OCI-LY1 (cell line): ENCODE measurements around the gene SAP30L.

Source experiments
- H2AFZ ChIP-seq: fragments of 200-600 bp; sonication (generic), shearing (Covaris generic); 2 replicates; pipeline ENCODE4 v1.6.0; 2014; ENCODE audit warnings: antibody characterized with exemption, mild to moderate bottlenecking, low read length
- H3F3A ChIP-seq: fragments of 200-600 bp; sonication (generic), shearing (Covaris generic); 2 replicates; pipeline ENCODE4 v1.6.0; 2014; ENCODE audit warnings: mild to moderate bottlenecking, antibody characterized with exemption, low read length, moderate library complexity; ENCODE audit not compliant: insufficient read depth
- H3K27ac ChIP-seq: fragments of 200-600 bp; sonication (generic); 2 replicates; pipeline ENCODE4 v1.5.1; 2014; ENCODE audit warnings: low read length, mixed run types, mild to moderate bottlenecking, low read depth; ENCODE audit not compliant: poor library complexity, severe bottlenecking
- H3K27me3 ChIP-seq: fragments of 200-600 bp; sonication (generic); 2 replicates; pipeline ENCODE4 v1.6.0; 2014; ENCODE audit warnings: antibody characterized with exemption, mild to moderate bottlenecking, low read length, moderate library complexity; ENCODE audit not compliant: insufficient read depth
- H3K36me3 ChIP-seq: fragments of 200-600 bp; sonication (generic); 2 replicates; pipeline ENCODE4 v1.6.1; 2014; ENCODE audit warnings: mild to moderate bottlenecking, antibody characterized with exemption, low read length, moderate library complexity, mixed read lengths; ENCODE audit not compliant: insufficient read depth
- H3K4me1 ChIP-seq: fragments of 200-600 bp; sonication (generic); 2 replicates; pipeline ENCODE4 v1.5.1; 2014; ENCODE audit warnings: mild to moderate bottlenecking, low read length, moderate library complexity; ENCODE audit not compliant: insufficient read depth, severe bottlenecking
- H3K4me2 ChIP-seq: fragments of 200-600 bp; sonication (generic), shearing (Covaris generic); 2 replicates; pipeline ENCODE4 v1.6.1; 2014; ENCODE audit warnings: low read length
- H3K4me3 ChIP-seq: fragments of 200-600 bp; sonication (generic); 2 replicates; pipeline ENCODE4 v1.5.1; 2014; ENCODE audit warnings: low read length, low read depth, mild to moderate bottlenecking, mixed read lengths; ENCODE audit not compliant: poor library complexity, severe bottlenecking
- H3K79me2 ChIP-seq: fragments of 200-600 bp; shearing (Covaris generic); 2 replicates; pipeline ENCODE4 v1.6.1; 2016; ENCODE audit warnings: mixed run types, low read length, mixed read lengths; ENCODE audit not compliant: insufficient read depth
- H3K9ac ChIP-seq: fragments of 200-600 bp; sonication (generic), shearing (Covaris generic); 2 replicates; pipeline ENCODE4 v1.6.1; 2014; ENCODE audit warnings: mild to moderate bottlenecking, low read length, mixed read lengths
- H3K9me2 ChIP-seq: fragments of 200-600 bp; sonication (generic), shearing (Covaris generic); 2 replicates; pipeline ENCODE4 v1.6.1; 2014; ENCODE audit warnings: low read depth, mild to moderate bottlenecking, low read length, mixed read lengths
- H3K9me3 ChIP-seq: fragments of 200-600 bp; shearing (Covaris generic); 2 replicates; pipeline ENCODE4 v1.6.1; 2014; ENCODE audit warnings: low read length, mixed read lengths
- H4K20me1 ChIP-seq: fragments of 200-600 bp; sonication (generic), shearing (Covaris generic); 2 replicates; pipeline ENCODE4 v1.6.0; 2016; ENCODE audit warnings: mild to moderate bottlenecking, low read length; ENCODE audit not compliant: insufficient read depth
- CTCF ChIP-seq: fragments of 200-600 bp; sonication (generic), shearing (Covaris generic); IDR thresholded peaks from 2 replicates; pipeline ENCODE4 v1.5.1; 2017; ENCODE audit warnings: mild to moderate bottlenecking, antibody characterized with exemption, low read length, moderate library complexity, mixed read lengths
- EZH2 ChIP-seq: fragments of 200-600 bp; sonication (generic), shearing (Covaris generic); IDR thresholded peaks from 2 replicates; pipeline ENCODE4 v1.8.0; 2017; ENCODE audit warnings: borderline replicate concordance, mixed run types, mild to moderate bottlenecking, antibody characterized with exemption, low read length, moderate library complexity, mixed read lengths

SAP30L gene

DNA sequence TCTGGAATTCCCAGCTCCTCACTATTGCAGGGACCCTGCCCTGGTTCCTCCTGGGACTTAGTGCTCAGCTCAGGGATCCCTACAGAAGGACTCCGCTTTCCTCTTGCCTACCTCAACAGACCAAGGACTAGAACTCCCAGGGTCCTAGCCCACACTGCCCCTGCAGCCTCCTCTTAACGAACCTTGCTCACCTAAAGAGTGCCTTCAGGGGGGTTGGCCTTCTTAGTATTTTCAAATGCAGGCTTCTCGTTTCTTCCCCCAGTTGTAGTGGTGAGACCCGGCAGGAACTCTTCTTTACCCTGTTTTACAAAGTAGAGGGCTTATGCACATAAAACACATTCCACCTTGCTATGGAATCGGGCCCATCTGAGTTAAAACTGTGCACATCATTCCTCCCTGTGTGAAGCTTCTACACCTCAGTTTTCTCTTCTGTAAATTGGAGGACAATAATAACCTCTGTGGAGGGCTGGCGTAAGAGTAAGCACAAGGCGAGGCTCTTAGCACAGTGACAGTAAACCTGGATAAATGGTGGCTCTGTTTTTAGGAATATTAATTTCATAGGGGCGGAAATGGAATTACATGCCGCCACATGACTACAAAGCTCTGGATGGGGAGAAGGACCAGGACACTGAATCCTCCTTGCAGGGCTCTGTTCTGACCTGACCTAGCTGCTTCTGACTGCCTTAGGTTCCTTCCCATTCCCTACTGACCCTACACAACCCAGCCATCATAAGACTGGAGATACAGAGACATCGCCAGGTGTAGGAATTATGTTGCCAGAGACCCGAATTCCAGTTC is 36.0 kb downstream of the SAP30L start:
- no peak overlapping the region for H3K4me3 ChIP-seq

DNA sequence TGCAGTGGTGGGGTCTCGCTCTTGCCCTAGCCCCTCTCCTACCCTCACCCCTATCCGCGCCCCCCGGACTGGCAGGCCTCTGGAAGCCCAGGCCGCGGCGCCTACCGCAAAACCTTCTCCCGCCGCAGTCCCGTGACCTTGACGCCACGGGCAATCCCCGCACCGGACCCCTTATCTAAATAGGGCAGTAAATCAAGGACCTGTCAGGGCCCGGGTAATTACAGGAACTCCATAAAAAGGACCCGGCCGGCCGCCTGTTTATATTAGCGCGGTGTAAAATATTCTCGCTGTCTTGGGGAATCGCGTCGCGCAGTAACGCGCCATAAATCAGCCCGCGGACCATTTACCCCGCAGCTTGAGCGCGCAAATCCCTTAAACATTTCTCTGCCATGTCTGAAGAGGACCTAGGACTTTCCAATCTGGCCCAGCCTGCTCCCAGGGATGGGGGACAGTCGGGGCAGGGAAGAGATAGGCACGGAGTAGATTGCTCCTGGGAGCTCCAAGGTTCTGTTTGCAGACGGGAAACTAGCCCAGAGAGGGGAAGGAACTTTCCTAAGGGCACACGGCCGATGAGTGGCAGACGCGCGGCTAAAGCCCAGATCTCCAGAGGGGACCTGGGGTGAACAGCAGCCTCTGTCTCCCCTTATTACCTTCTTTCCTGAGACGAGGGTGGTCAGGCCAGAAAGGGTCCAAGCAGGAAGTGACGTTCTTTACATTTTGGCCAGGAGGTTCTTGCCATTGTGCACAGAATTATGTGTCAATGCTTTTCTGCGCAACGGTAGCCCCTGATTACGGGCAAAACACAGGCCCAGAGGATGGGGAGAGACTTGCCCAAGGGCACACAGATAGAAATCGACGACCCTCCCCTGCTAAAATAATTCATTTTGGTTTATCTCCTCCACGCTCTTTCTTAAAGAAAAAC is 37.0 kb downstream of the SAP30L start:
- Histone ChIP-seq H3K4me3 (no peak overlapping the region), H3K9ac (no peak overlapping the region), H3K36me3 (no peaks in the 10 kb centered on the region), H3K9me3 (no peaks in the 10 kb centered on the region), H3K27me3 (no peaks in the 10 kb centered on the region), H2AFZ (no peak overlapping the region), H3K9me2 (no peaks in the 10 kb centered on the region), H3K4me1 (no peaks in the 10 kb centered on the region), H3K27ac (no peak overlapping the region), H3K79me2 (no peaks in the 10 kb centered on the region), H3F3A (no peaks in the 10 kb centered on the region), H3K4me2 (no peak overlapping the region), H4K20me1 (no peaks in the 10 kb centered on the region)
- TF ChIP-seq CTCF: no peak
- no peak for TF ChIP-seq EZH2

More for the DNA sequence above, 36.0 kb downstream of the SAP30L start:
- H4K20me1 ChIP-seq: no peaks in the 10 kb centered on the region
- no peak overlapping the region for H3K27ac ChIP-seq
- no peak overlapping the region for H3K9ac ChIP-seq
- H3K4me2 ChIP-seq: no peak overlapping the region
- H3K9me3 ChIP-seq: no peaks in the 10 kb centered on the region
- H3F3A ChIP-seq: no peaks in the 10 kb centered on the region
- no peak overlapping the region for H2AFZ ChIP-seq
- no peaks in the 10 kb centered on the region for H3K79me2 ChIP-seq
- H3K27me3 ChIP-seq: no peaks in the 10 kb centered on the region
- H3K4me1 ChIP-seq: no peaks in the 10 kb centered on the region
- TF ChIP-seq CTCF: no peak
- TF ChIP-seq EZH2: no peak
- no peaks in the 10 kb centered on the region for H3K9me2 ChIP-seq
- H3K36me3 ChIP-seq: no peaks in the 10 kb centered on the region

DNA sequence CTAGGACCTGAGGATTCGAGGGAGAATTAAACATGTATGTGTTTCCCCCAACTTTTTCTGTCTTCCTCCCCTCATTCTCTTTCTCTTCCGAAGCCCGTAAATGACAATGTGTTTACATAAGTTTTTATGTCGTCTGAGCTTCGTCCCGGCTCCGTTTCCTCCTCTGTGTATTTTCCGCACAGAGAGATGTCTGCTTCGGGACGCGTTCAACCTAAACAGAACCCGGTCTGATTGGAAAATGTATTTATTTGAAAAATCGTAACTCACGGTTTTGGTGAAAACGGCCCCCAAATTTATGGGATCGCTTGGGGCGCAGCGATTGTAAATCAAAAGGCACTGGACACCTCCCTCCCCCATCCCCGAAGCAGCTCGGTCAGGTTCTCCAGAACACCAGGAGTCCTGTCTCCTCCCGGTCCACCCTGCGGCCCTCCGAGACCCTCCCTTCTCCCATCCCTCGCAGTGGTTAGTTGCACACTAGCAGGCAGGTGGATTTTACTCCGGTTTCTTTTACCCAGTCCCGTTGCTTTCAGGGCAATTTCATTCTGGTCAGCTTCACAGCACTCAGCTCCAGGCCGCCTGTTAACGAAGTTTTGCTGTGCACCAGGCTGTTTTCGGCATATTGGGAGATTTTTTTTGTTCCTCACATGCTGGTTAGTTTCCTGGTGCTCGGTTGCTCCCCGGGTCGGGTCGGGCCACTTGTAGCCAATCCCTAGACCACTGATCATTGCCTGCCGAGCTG is 38.0 kb downstream of the SAP30L start:
- no peak overlapping the region for H3K27ac ChIP-seq
- 0 out of 2 replicates have a peak, but pooled peaks cover 1% of the 10 kb centered on the region for H3K27me3 ChIP-seq

More for the DNA sequence above, 38.0 kb downstream of the SAP30L start:
- Histone ChIP-seq H3K4me2 (no peak overlapping the region), H3F3A (no peaks in the 10 kb centered on the region), H3K4me3 (no peak overlapping the region), H3K9me2 (no peaks in the 10 kb centered on the region), H4K20me1 (no peaks in the 10 kb centered on the region), H3K36me3 (no peaks in the 10 kb centered on the region), H3K9ac (no peak overlapping the region), H3K79me2 (no peaks in the 10 kb centered on the region), H2AFZ (no peak overlapping the region), H3K9me3 (no peaks in the 10 kb centered on the region), H3K4me1 (no peaks in the 10 kb centered on the region)
- no peak for TF ChIP-seq EZH2
- no peak for TF ChIP-seq CTCF
